GM10847 (cell line): ENCODE results near the gene OR10J1.

Experiments
- POLR2A ChIP-seq: IDR thresholded peaks from 2 replicates; pipeline ENCODE4 v1.6.1; 2011; ENCODE audit not compliant: insufficient read length; ENCODE audit errors: extremely low read depth

Gene OR10J1, protein sequence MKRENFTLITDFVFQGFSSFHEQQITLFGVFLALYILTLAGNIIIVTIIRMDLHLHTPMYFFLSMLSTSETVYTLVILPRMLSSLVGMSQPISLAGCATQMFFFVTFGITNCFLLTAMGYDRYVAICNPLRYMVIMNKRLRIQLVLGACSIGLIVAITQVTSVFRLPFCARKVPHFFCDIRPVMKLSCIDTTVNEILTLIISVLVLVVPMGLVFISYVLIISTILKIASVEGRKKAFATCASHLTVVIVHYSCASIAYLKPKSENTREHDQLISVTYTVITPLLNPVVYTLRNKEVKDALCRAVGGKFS

DNA sequence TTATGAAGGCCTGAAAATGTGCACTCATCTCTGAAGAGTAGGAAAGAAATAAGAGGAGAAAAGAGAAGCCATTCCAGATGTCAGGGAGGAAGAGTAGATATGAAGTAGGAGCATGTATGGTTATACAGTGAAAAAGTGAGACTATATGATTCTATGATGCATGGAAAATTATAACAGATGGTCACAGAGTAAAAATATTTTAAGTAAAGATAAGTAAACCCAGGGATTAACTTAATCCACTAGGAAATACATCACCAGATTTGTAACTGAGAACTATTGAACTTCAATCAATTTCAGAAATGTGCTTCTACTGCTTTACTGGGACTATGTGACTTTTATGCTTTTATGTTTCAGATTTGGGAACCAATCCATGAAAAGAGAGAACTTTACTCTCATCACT lies at the start of gene OR10J1:
OR10J1 (plus strand) TSS at position 301 of the 400 bp plus-strand sequence; CDS start at position 371, 70 bp downstream.
- TF ChIP-seq POLR2A: no peak

DNA sequence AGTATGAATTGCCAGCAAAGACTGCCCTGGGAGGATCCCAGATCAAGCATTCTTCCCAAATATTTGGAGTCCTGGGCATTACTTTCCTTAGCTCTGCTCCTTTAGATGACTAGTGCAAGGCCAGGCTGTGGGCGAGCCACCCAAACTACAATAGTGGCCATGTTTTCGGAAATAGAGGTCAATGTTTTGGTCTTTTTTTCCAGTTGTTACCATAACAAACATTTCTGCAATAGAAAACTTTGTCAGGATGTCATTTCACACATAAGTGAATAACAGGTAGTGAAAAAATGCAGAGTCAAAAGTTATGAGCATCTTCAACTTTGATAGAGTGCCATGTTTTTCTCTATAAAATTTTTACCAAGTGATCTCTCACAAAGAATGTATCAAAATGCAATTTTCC lies 32.7 kb upstream of the OR10J1 start:
- no peak for TF ChIP-seq POLR2A

DNA sequence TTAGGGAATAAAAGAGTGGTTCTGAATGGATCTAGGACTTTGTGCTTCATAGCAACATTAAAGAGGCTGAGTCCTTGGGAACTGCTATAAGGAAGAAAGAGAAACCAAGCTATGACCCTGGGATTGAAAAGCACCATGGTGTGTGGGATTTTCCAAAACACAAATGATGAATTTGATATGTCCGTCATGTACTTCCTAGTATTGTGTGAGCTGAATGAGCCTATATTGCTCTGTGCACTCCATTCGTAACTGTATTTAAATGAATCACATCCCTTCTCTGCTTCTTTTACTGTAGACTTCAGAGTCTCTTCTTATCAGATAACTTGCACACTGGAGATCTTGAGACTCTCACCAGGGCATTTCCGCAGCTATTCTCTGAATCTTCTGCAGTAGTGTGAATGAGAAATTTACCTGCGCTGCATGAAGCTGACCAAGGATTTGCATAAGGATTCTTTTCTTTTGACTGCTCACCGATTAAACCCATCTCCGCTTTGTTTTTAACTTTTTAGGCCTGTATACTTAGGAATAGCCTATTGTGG lies 30.6 kb upstream of the OR10J1 start:
- TF ChIP-seq POLR2A: no peak

DNA sequence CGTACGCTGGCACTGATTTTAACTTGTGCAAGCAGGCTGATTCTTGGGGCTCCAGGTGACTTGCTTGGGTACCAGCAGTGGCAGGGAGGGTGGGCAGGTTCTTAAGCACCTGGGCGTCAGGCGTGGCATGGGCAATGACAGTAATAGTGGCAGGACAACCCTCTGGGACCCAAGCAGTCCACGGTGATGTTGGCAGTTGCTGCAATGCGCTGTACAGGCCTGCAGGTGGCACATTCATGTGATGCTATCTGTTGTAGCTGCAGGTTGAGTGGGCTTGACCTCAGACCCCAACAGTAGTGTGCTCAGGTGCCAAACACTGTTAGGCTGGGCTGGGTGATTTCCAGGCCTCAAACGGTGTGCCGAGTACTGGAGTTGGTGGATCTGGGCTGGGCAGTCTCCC lies 17.7 kb upstream of the OR10J1 start:
- TF ChIP-seq POLR2A: no peak

DNA sequence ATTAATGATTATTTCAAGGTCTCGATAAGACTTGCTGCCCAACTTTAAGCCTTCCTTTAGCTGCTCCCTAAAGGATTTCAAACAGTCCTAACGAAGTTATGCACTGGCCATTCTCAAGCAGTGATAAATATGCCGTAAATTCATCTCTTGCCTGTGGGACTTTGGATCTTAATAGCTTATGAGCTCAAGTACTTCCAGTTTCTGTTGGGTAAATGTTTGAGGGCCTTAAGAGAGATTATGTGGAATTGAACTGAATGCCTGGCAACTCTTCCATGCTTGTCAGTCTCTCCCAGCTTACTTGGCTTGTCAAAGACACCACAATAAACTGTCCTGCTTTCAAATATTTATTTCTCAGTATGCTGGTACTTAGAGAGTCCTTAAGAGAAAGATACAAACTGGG lies 11.0 kb upstream of the OR10J1 start:
- no peak for TF ChIP-seq POLR2A

DNA sequence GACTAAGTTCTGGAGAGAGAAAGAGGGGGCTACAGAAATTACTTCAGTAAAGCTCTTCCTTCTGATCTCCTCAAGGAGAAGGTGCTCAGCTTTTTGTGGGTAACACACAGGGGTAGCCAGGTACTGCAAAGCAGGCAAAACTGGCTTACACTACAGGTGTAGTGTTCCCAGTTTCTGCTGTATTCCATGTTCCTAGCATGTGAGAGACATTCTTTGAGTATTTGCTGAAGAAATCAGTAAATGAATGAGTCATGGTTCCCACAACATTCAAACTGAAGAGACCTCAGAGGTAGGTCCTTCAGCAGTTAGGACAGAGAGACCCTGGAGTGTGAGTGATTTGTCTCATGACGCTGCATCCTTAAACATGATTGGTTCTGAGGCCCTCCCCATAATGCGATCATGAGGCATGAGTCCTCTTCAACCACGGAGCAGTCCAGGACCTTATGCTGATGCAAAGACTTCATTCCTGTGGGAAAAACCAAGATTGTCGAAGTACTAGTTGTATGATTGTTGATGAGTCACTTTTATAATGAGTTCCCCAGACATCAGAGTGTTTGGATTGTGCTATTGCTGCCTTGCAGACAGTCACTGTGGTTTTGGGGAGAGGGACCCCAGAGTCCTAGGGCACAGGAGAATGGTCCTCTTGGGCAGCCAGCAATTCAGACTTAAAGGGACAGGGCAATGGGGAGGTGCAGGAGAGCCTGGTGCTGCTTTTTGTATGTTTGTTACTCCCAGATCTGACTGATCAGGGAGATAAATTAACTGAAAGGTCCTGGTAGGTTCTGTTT lies 10.3 kb upstream of the OR10J1 start:
- TF ChIP-seq POLR2A: no peak

DNA sequence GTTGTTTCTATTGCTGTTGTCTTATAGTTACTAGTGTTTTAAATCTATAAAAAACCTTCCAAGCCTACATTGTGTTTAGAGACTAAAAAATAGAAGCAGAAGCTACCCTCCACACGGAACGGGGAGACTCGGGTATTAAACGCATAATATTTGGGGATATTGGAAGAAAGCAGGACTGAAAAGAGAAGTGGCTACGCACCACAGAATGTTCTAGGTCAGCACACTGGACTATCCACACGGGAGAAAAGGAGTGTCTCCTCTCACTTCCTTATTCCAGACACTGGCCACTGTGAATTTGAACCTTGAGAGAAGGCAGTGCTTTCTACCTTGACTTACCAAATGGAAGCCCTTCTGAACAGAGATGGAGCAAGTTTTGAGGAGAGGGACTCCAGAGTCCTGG lies 8.5 kb upstream of the OR10J1 start:
- no peak for TF ChIP-seq POLR2A

DNA sequence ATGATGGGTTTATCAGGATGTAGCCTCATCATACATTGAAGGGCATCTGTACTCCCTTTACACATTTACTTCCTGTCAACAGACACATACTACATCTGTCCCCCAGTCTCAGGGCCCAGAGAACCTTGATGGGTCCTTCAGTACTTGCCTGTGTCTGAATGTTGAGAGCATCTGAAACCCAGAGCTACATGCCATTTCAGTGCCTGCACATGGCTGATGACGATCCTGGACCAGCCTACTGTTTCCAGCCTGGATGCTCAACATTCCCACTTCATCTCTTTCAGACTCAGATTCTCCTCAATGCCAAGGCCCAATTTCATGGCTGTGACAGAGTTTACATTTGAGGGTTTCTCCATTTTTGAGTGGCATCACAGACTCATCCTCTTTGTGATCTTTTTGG lies 7.6 kb upstream of the OR10J1 start, which contains the start of gene OR10J4:
OR10J4 (plus strand) TSS at position 301 of the 400 bp plus-strand sequence.
- no peak for TF ChIP-seq POLR2A

DNA sequence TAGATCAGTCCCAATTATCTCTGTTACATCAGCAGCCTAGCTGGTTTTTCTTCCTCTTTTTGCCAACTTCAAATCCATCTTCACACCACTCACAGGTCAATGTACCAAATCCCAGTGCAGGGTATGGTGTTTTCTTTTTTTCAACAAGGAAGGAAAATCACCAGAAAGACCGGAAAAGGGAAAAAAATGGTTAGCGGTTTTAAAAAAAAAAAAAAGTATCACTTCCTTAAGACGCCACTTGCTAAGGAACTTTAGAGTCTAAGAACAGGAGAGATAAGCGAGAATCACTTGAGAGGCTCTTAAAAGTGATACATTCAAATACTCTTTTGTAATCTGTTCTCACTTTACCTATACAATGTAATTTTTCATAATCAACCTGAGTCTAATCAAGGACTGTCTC lies 3.1 kb upstream of the OR10J1 start:
- TF ChIP-seq POLR2A: no peak

DNA sequence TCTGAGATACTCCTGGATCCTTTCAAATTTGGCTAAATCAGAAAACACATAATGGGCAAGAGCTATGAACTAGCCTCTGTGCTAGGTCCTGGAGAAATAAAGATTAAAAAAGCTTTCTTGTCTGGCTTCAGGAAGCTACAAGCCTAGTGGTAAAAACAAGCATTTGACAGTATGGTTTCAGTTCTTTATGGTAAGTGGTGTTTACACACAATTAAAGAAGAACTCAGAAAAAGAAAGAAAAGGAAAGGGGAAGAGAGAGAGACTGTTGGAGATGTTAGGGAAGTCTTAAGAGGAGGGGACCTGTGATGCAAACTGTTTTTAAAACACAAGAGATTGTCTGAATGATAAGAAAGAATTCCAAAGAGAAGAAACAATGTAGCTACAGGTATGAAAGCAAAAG lies 1.8 kb downstream of the OR10J1 start:
- no peak for TF ChIP-seq POLR2A

DNA sequence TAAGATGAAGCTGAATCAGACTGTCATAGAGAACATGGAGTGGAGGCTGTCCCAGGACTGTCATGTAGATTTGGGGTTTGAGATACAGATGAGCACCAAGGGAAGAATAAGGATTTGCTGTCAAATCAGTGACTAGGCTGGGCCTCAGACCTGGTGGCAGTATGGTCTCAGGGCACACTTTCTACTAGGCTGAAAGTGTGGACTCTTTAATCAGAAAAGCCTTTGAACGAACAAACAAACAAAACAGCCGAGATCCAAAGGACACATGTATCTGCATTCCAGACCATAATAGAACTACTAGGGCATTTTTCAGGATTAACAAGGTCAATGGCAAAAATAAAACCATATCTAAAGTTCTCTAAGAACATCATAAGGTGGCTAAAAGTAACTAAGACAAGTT lies 2.9 kb downstream of the OR10J1 start:
- no peak for TF ChIP-seq POLR2A

DNA sequence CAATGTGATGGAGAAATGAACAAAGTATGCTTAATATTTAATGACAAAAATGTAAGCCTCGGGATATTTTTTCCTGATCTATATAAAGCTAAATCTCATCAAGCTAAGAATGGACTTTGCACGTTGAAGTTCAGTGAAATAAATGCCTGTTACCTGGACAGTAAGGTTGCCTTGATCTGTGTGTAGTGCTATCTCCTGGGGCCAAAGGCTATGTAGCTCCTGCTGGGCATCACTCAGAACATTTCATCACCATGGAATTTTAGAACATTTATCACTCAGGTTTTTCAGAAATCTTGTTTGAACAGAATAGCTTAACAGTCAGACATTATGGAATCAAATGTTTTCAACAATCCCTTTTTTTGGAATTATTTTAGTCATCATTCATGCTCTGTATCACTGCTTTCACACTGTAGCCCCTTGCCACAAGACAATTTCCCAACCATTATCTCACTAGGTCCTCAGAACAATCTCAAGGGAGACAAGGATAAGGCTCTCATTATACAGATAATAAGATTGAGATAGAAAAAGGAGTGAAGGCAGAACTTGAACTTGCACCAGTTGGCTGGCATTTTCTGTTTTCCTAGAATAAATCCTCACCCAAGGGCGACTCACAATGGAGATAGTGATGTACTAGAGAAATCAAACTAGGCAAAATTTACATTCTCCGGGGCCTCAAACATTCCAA lies 3.7 kb downstream of the OR10J1 start:
- no peak for TF ChIP-seq POLR2A

DNA sequence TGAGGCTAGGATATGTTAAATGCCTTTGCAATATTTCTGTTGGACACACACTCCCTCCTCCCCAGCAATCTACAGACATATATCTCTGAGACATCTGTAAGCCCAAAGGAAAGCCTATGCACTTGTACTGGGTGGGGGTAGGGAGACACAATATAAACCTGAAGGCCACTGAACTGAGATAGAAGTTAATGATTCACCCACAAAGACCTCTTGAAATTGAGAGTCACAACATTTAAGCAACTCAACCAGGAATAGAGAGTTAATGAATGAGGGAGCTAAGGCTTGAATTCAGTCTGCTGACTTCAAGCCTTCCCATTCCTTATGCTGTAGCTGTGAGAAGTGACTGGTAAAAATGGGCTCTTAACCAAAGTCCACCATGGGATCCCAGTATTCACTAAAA lies 5.0 kb downstream of the OR10J1 start:
- TF ChIP-seq POLR2A: no peak

DNA sequence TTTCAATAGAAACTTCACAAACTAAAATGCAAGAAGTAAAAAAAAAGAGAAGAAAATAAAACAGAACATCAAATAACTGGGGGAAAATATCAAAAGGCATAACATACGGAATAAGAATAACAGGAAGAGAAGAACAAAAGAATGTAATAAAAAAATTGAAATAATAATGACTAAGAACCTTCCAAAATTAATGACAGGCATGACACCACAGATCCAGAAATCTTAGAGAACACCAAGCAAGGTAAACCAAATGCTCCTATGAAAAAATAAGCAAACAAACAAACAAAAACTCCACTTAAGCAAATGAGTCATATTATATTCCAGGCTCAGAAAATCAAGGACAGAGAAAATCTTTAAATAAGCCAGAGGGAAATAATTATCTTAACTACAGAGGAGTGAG lies 8.7 kb downstream of the OR10J1 start:
- TF ChIP-seq POLR2A: no peak

DNA sequence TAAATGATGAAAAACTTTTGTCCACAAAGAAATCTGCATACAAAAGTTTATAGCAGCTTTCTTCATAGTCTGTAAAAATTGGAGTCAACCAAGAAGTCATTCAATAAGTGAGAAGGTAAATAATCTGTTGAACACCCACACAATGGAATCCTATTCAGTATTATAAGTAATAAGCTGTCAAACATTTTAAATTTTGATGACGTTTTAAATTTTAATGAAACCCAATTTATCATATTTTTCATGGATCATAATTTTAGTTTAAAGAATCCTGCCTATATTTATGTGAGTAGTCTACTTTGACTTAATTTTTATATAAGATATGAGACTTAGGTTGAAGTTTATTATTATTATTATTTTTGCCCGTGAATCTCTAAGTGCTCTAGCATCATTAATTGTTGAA lies 20.0 kb downstream of the OR10J1 start:
- no peak for TF ChIP-seq POLR2A

DNA sequence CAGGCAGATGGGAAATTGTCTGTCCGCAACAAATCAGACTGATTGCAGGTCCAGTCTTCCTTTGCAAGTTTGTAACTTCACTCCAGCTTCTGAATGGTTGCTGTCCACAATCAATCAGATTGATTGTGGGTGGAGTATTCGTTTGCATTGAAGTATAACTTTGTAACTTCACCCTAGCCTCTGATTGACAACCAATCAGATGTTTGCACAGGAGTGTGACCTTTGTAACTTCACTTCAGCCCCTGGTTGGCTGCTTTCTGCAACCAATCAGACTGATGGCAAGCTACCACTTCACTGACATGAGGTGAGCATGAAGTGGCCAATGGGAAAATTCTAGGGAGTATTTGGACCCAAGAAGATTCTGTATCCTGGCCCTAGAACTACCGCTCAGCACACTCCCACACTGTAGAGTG lies 25.7 kb downstream of the OR10J1 start:
- no peak for TF ChIP-seq POLR2A
